ENCODE results near the gene AKAP6.
"Not testable (repeated sequence)": the region's sequence is repeated elsewhere in the genome, so short reads cannot be mapped to it uniquely, and the experiment has no call there.

DNA sequence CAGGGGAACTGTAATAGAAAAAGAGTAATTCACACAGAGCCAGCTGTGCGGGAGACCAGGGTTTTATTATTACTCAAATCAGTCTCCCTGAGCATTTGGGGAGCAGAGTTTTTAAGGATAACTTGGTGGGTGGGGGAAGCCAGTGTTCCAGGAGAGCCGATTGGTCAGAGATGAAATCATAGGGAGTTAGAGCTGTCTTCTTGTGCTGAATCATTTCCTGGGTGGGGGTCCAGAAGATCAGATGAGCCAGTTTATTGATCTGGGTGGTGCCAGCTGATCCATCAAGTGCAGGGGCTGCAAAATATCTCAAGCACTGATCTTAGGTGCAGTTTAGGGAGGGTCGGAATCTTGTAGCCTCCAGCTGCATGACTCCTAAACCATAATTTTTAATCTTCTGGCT, 44.1 kb downstream of the AKAP6 start:
- TF ChIP-seq, protein P1, sequence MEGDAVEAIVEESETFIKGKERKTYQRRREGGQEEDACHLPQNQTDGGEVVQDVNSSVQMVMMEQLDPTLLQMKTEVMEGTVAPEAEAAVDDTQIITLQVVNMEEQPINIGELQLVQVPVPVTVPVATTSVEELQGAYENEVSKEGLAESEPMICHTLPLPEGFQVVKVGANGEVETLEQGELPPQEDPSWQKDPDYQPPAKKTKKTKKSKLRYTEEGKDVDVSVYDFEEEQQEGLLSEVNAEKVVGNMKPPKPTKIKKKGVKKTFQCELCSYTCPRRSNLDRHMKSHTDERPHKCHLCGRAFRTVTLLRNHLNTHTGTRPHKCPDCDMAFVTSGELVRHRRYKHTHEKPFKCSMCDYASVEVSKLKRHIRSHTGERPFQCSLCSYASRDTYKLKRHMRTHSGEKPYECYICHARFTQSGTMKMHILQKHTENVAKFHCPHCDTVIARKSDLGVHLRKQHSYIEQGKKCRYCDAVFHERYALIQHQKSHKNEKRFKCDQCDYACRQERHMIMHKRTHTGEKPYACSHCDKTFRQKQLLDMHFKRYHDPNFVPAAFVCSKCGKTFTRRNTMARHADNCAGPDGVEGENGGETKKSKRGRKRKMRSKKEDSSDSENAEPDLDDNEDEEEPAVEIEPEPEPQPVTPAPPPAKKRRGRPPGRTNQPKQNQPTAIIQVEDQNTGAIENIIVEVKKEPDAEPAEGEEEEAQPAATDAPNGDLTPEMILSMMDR (IDR thresholded peaks at IDR 0.05) = not testable (repeated sequence)
- TF ChIP-seq POLR2A (IDR thresholded peaks at IDR 0.05) = not testable (repeated sequence)
